Measurements from ENCODE around the gene CASS4.

The CASS4 gene

DNA sequence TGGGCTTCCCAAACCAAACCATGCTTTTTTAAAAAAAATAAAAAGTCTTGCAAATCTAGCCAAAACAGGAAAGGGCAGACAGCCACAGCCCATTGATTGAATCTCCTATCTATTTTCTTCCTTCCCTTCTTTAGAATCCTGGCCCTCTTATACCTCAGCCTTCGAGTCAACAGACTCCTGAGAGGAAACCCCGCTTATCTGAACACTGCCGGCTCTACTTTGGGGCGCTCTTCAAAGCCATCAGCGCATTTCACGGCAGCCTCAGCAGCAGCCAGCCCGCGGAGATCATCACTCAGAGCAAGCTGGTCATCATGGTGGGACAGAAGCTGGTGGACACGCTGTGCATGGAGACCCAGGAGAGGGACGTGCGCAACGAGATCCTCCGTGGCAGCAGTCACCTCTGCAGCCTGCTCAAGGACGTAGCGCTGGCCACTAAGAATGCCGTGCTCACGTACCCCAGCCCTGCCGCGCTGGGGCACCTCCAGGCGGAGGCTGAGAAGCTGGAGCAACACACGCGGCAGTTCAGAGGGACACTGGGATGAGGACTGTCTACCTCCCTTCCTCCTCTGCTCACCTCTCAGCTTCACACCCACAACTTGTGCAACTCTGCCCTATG is 46.3 kb downstream of the CASS4 start:
- TF ChIP-seq, protein P1, sequence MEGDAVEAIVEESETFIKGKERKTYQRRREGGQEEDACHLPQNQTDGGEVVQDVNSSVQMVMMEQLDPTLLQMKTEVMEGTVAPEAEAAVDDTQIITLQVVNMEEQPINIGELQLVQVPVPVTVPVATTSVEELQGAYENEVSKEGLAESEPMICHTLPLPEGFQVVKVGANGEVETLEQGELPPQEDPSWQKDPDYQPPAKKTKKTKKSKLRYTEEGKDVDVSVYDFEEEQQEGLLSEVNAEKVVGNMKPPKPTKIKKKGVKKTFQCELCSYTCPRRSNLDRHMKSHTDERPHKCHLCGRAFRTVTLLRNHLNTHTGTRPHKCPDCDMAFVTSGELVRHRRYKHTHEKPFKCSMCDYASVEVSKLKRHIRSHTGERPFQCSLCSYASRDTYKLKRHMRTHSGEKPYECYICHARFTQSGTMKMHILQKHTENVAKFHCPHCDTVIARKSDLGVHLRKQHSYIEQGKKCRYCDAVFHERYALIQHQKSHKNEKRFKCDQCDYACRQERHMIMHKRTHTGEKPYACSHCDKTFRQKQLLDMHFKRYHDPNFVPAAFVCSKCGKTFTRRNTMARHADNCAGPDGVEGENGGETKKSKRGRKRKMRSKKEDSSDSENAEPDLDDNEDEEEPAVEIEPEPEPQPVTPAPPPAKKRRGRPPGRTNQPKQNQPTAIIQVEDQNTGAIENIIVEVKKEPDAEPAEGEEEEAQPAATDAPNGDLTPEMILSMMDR (IDR thresholded peaks at IDR 0.05; ENCODE audit: control insufficient read depth, insufficient read depth, low read depth, low read length, missing control alignments) = no peak
- DNase-seq (ENCODE audit: low read depth) = no peak
- no peak overlapping the region for H3K4me3 ChIP-seq (ENCODE audit: control insufficient read depth, low read depth, low read length)

DNA sequence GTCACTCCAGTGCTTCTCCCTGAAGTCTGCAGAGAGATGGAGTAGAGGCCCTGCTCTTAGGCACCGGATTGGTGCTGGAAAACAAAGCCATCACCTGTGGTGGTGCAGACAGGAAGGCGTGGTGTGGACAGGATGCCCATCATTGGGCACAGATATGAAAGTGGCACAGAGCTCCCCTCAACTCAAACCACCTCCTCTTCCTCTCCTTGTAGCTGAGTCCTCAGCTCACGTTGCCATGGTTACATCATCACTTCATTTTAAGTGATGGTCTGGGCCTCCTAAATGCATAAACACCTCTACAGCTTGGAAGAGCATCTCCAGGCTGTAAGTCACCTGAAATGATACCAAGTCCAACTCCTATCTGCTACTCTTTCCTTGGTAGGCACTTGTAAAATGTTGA is 48.4 kb downstream of the CASS4 start:
- DNase-seq (ENCODE audit: low read depth) = no peak
- H3K4me3 ChIP-seq (ENCODE audit: control insufficient read depth, low read depth, low read length) = no peak overlapping the region
- TF ChIP-seq, protein P1 (IDR thresholded peaks at IDR 0.05; ENCODE audit: control insufficient read depth, insufficient read depth, low read depth, low read length, missing control alignments) = no peak

DNA sequence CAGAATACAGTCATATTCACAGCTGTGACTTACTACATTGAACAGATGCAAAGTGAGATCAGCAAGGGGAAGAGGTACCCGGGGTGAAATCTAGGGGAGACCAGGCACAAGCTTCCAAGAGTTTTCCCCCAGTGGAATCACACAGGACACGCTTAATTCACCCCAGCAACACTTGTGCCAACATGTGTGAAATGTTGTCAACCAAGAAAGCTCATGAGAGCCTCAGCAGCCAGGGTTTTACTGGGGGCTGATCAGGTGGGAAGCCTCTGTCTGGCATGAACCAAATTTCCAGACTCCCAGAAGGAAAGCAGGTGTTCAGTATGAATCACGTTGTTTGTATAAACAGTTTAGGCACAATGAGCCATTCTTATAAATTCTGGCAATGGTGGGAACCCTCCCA is 49.5 kb downstream of the CASS4 start:
- H3K4me3 ChIP-seq (ENCODE audit: control insufficient read depth, low read depth, low read length) = no peak overlapping the region
- TF ChIP-seq, protein P1 (IDR thresholded peaks at IDR 0.05; ENCODE audit: control insufficient read depth, insufficient read depth, low read depth, low read length, missing control alignments) = no peak
- DNase-seq (ENCODE audit: low read depth) = no peak

DNA sequence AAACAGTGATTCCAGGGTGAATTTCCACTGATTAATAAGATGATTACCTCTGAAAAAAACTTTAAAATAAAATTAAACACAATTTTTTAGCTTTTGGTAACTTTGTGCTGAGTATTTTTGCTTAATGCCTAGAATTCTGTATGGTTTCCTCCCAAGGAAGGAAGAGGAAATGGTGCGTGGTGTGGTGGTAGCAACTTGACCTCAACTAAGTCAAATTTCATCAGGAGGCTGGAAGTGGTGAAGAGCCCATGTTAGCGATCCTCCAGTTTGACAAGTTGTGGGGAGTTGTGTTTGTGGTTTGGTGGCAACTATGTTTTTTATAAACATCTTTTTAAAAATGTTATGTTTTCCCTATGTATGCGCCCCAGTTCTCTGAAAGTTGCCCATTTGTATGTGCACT is 51.4 kb downstream of the CASS4 start:
- no peak for DNase-seq (ENCODE audit: low read depth)
- H3K4me3 ChIP-seq (ENCODE audit: control insufficient read depth, low read depth, low read length) = no peak overlapping the region
- TF ChIP-seq, protein P1 (IDR thresholded peaks at IDR 0.05; ENCODE audit: control insufficient read depth, insufficient read depth, low read depth, low read length, missing control alignments) = no peak

DNA sequence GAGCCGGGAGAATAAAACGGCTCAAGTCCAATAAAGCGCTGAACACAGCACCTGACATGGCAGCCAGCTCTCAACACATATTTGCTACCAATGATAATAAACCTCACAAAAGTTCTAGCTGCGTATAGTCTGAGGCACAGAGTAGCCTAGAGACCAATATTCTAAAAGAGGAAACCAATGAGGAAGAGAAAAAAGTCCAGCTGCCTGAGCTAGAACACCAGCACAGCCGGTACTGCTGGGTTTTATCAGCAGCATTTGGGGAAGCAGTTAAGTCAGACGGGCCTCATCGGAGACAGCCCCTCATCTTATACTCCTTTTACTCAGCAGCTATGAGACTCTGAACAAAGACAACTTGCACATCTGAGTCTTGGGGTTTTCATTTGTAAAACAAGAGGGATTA is 53.9 kb downstream of the CASS4 start:
- no peak overlapping the region for H3K4me3 ChIP-seq (ENCODE audit: control insufficient read depth, low read depth, low read length)
- TF ChIP-seq, protein P1 (IDR thresholded peaks at IDR 0.05; ENCODE audit: control insufficient read depth, insufficient read depth, low read depth, low read length, missing control alignments) = no peak
- no peak for DNase-seq (ENCODE audit: low read depth)

DNA sequence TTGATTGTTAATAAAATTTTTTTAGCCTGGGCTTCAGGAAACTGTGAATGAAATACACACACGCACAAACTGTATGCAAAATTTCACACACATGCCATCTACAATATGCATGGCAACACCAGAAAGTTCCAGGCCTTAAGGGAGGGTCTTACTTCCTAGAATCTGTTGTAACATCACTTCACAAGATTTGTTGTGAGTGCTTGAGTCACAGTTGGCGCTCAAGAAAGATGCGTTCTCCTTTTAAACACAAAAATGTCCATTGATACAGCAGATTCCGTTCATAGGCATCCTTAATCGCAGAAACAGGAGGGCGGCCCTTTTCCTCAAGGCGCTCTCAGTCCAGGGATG is 55.9 kb downstream of the CASS4 start:
- no peak for DNase-seq (ENCODE audit: low read depth)
- peak overlapping the region; percentile 97 for H3K4me3 ChIP-seq (ENCODE audit: control insufficient read depth, low read depth, low read length)
- TF ChIP-seq, protein P1 (IDR thresholded peaks at IDR 0.05; ENCODE audit: control insufficient read depth, insufficient read depth, low read depth, low read length, missing control alignments) = no peak

Measured in AG09309 (cell line).